PC-9 (cell line): Measurements from ENCODE around the gene ACADS.

Source experiments
- EZH2 ChIP-seq: fragments of 200-600 bp; sonication (generic); IDR thresholded peaks from 2 replicates; pipeline ENCODE4 v1.8.0; 2017; ENCODE audit warnings: antibody characterized with exemption, low read depth
- TF ChIP-seq, protein P1 (sequence below): fragments of 200-600 bp; sonication (generic); conservative IDR thresholded peaks from 2 replicates; pipeline ENCODE4 v1.6.1; 2017; ENCODE audit warnings: mixed run types, antibody characterized with exemption, mild to moderate bottlenecking, moderate library complexity

- no peak for TF ChIP-seq EZH2
- TF ChIP-seq, protein P1, sequence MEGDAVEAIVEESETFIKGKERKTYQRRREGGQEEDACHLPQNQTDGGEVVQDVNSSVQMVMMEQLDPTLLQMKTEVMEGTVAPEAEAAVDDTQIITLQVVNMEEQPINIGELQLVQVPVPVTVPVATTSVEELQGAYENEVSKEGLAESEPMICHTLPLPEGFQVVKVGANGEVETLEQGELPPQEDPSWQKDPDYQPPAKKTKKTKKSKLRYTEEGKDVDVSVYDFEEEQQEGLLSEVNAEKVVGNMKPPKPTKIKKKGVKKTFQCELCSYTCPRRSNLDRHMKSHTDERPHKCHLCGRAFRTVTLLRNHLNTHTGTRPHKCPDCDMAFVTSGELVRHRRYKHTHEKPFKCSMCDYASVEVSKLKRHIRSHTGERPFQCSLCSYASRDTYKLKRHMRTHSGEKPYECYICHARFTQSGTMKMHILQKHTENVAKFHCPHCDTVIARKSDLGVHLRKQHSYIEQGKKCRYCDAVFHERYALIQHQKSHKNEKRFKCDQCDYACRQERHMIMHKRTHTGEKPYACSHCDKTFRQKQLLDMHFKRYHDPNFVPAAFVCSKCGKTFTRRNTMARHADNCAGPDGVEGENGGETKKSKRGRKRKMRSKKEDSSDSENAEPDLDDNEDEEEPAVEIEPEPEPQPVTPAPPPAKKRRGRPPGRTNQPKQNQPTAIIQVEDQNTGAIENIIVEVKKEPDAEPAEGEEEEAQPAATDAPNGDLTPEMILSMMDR = no peak
These were observed 41.7 kb downstream of the ACADS start for GRCh38 chr12:120767071-120768024.
